GM23338 (cell line): Measurements from ENCODE around the gene SPDYE3. TPM values are rescaled to one million over a fixed set of nuclear protein-coding genes. Genes with fewer than 3 reads are reported as not detected.

ENCODE experiments used
- ATAC-seq: fragments of 200-7000 bp; cut with Tn5 transposase; 3 replicates; pipeline ENCODE4 v1.9.1; 2020
- DNase-seq: peaks from one replicate; pipeline ENCODE4 v3.0.0-alpha.2; 2015; ENCODE audit warnings: low spot score
- H2AFZ ChIP-seq: fragments of 200-600 bp; sonication (generic); 2 replicates; pipeline ENCODE4 v1.8.0; 2016; ENCODE audit warnings: antibody characterized with exemption, mild to moderate bottlenecking, moderate library complexity
- H3F3A ChIP-seq: fragments of 200-600 bp; sonication (generic); replicated peaks from 2 replicates; pipeline ENCODE4 v1.8.0; 2017; ENCODE audit warnings: antibody characterized with exemption, mixed run types, low read depth
- H3K27ac ChIP-seq: fragments of 200-600 bp; sonication (generic); 2 replicates; pipeline ENCODE4 v1.6.1; 2016; ENCODE audit warnings: low read depth
- H3K27me3 ChIP-seq: fragments of 200-600 bp; sonication (generic); 2 replicates; pipeline ENCODE4 v1.8.0; 2016; ENCODE audit warnings: mild to moderate bottlenecking, mixed run types, moderate library complexity; ENCODE audit not compliant: insufficient read depth
- H3K36me3 ChIP-seq: fragments of 200-600 bp; sonication (generic); 2 replicates; pipeline ENCODE4 v1.8.0; 2016; ENCODE audit warnings: mild to moderate bottlenecking; ENCODE audit not compliant: insufficient read depth
- H3K4me1 ChIP-seq: fragments of 200-600 bp; sonication (generic); 2 replicates; pipeline ENCODE4 v1.8.0; 2016; ENCODE audit warnings: mild to moderate bottlenecking, moderate library complexity; ENCODE audit not compliant: insufficient read depth
- H3K4me2 ChIP-seq: fragments of 200-600 bp; sonication (generic); 2 replicates; pipeline ENCODE4 v1.7.1; 2017; ENCODE audit warnings: mixed run types
- H3K4me3 ChIP-seq: fragments of 200-600 bp; sonication (generic); 2 replicates; pipeline ENCODE4 v1.6.1; 2016; ENCODE audit warnings: mixed run types
- H3K79me2 ChIP-seq: fragments of 200-600 bp; sonication (generic); replicated peaks from 2 replicates; pipeline ENCODE4 v1.8.0; 2017; ENCODE audit warnings: mild to moderate bottlenecking; ENCODE audit not compliant: insufficient read depth
- H3K9me2 ChIP-seq: fragments of 200-600 bp; sonication (generic); 2 replicates; pipeline ENCODE4 v1.8.0; 2017; ENCODE audit not compliant: insufficient read depth
- H4K20me1 ChIP-seq: fragments of 200-600 bp; sonication (generic); replicated peaks from 2 replicates; pipeline ENCODE4 v1.8.0; 2017; ENCODE audit warnings: mild to moderate bottlenecking; ENCODE audit not compliant: insufficient read depth
- H3K27ac Mint-ChIP-seq: 2 replicates; pipeline ENCODE4 v1.8.0; 2020; ENCODE audit warnings: inconsistent platforms, mild to moderate bottlenecking, moderate library complexity, mixed read lengths
- H3K27me3 Mint-ChIP-seq: 3 replicates; pipeline ENCODE4 v1.8.0; 2022; ENCODE audit warnings: low read depth, mild to moderate bottlenecking, moderate library complexity, mixed read lengths, inconsistent platforms; ENCODE audit not compliant: insufficient read depth, poor library complexity
- H3K36me3 Mint-ChIP-seq: 3 replicates; pipeline ENCODE4 v1.8.0; 2021; ENCODE audit warnings: low read depth, mild to moderate bottlenecking, inconsistent platforms, moderate library complexity, mixed read lengths
- H3K4me1 Mint-ChIP-seq: 3 replicates; pipeline ENCODE4 v1.8.0; 2020; ENCODE audit warnings: mild to moderate bottlenecking, inconsistent platforms, mixed read lengths
- H3K4me3 Mint-ChIP-seq: 3 replicates; pipeline ENCODE4 v1.8.0; 2021; ENCODE audit warnings: moderate library complexity, mild to moderate bottlenecking, inconsistent platforms, mixed read lengths
- H3K9me3 Mint-ChIP-seq: 3 replicates; pipeline ENCODE4 v1.8.0; 2020; ENCODE audit warnings: moderate library complexity, mild to moderate bottlenecking, inconsistent platforms, mixed read lengths
- CREB1 ChIP-seq: fragments of 250-450 bp; sonication (Bioruptor Pico); IDR thresholded peaks from 2 replicates; pipeline ENCODE4 v1.5.0; 2020; ENCODE audit warnings: low read depth, mild to moderate bottlenecking, moderate library complexity
- EZH2 ChIP-seq: fragments of 200-600 bp; sonication (generic); IDR thresholded peaks from one replicate; pipeline ENCODE4 v1.8.0; 2017; ENCODE audit warnings: antibody characterized with exemption, mild to moderate bottlenecking, low read depth; ENCODE audit not compliant: unreplicated experiment
- EZH2phosphoT487 ChIP-seq: fragments of 200-600 bp; sonication (generic); IDR thresholded peaks from one replicate; pipeline ENCODE4 v1.8.1; 2018; ENCODE audit warnings: antibody characterized with exemption; ENCODE audit not compliant: unreplicated experiment
- NANOG ChIP-seq: IDR thresholded peaks from 2 replicates; pipeline ENCODE4 v1.6.1; 2016; ENCODE audit warnings: antibody characterized with exemption, borderline replicate concordance
- POLR2AphosphoS5 ChIP-seq: IDR thresholded peaks from 2 replicates; pipeline ENCODE4 v1.6.1; 2016; ENCODE audit warnings: antibody characterized with exemption, low read depth
- STAT1 ChIP-seq: IDR thresholded peaks from one replicate; pipeline ENCODE4 v1.6.1; 2016; ENCODE audit warnings: antibody characterized with exemption; ENCODE audit not compliant: unreplicated experiment
- ZNF331 ChIP-seq: fragments of 250-450 bp; sonication (Bioruptor Pico); IDR thresholded peaks from 2 replicates; pipeline ENCODE4 v1.5.0; 2020; ENCODE audit warnings: low read depth, mild to moderate bottlenecking, moderate library complexity
- polyA plus RNA-seq: library from polyadenylated mRNA; unstranded; fragments of >200 nt; fragmentation: Nextera tagmentation; extraction: Ambion mirVana; gene quantifications from 2 replicates; pipeline ENCODE4 v1.2.1, GENCODE V29; 2016
- total RNA-seq: library from RNA; depleted of rRNA; stranded (reverse); fragments of >200 nt; shearing (Covaris generic); gene quantifications from 2 replicates; pipeline ENCODE4 v1.2.3, GENCODE V29; 2014
- TF ChIP-seq, protein P1 (sequence below), 2 experiments: fragments of 200-600 bp in 1 of 2; sonication (generic) in 1 of 2; conservative IDR thresholded peaks; 2 replicates each; pipeline versions ENCODE4 v1.5.1 to v1.6.1; 2016 to 2017; ENCODE audit warnings: antibody characterized with exemption in 2 of 2, low read depth in 2 of 2, mild to moderate bottlenecking in 2 of 2, moderate library complexity in 1 of 2
- TF ChIP-seq, protein P2 (sequence below): IDR thresholded peaks from 2 replicates; pipeline ENCODE4 v1.6.1; 2016; ENCODE audit warnings: antibody characterized with exemption
- TF ChIP-seq, protein P3 (sequence below): fragments of 250-450 bp; sonication (Bioruptor Pico); IDR thresholded peaks from 2 replicates; pipeline ENCODE4 v1.5.0; 2020; ENCODE audit warnings: mild to moderate bottlenecking, moderate library complexity

SPDYE3 gene
- total and polyA plus RNA-seq, 2 experiments from 2014 or later: 3.6 TPM; not detected in 1

DNA sequence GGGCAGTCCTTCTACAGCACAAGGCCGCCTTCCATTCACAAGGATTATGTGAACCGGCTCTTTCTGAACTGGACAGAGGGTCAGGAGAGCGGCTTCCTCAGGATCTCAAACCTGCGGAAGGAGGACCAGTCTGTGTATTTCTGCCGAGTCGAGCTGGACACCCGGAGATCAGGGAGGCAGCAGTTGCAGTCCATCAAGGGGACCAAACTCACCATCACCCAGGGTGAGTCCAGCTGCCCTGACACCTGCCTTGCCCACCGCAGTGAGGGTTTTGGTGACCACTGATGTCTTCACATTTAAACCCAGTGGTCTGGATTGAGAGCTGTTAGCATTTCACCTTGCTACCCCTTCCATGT, 51.3 kb downstream of the SPDYE3 start:
- no peaks in the 10 kb centered on the region for H3K79me2 ChIP-seq
- H3K27me3 ChIP-seq: no peaks in the 10 kb centered on the region
- Mint-ChIP-seq H3K4me1 (no peaks in the 10 kb centered on the region), H3K4me3 (no peak overlapping the region), H3K36me3 (peaks cover 82% of the 10 kb centered on the region), H3K27ac (no peak overlapping the region), H3K27me3 (peaks cover 6% of the 10 kb centered on the region), H3K9me3 (no peaks in the 10 kb centered on the region)
- H3K4me3 ChIP-seq: no peak overlapping the region
- TF ChIP-seq NANOG: no peak
- no peak for TF ChIP-seq EZH2
- no peak for TF ChIP-seq STAT1
- no peak for TF ChIP-seq CREB1
- ATAC-seq (no peak), DNase-seq (no peak)
- H3K4me1 ChIP-seq: no peaks in the 10 kb centered on the region
- no peaks in the 10 kb centered on the region; the same call in 1 of the 2 replicates for H4K20me1 ChIP-seq
- H2AFZ ChIP-seq: no peak overlapping the region
- H3F3A ChIP-seq: no peaks in the 10 kb centered on the region
- no peak overlapping the region for H3K4me2 ChIP-seq
- H3K27ac ChIP-seq: no peak overlapping the region
- peaks cover 31% of the 10 kb centered on the region for H3K36me3 ChIP-seq
- H3K9me2 ChIP-seq: no peaks in the 10 kb centered on the region

DNA sequence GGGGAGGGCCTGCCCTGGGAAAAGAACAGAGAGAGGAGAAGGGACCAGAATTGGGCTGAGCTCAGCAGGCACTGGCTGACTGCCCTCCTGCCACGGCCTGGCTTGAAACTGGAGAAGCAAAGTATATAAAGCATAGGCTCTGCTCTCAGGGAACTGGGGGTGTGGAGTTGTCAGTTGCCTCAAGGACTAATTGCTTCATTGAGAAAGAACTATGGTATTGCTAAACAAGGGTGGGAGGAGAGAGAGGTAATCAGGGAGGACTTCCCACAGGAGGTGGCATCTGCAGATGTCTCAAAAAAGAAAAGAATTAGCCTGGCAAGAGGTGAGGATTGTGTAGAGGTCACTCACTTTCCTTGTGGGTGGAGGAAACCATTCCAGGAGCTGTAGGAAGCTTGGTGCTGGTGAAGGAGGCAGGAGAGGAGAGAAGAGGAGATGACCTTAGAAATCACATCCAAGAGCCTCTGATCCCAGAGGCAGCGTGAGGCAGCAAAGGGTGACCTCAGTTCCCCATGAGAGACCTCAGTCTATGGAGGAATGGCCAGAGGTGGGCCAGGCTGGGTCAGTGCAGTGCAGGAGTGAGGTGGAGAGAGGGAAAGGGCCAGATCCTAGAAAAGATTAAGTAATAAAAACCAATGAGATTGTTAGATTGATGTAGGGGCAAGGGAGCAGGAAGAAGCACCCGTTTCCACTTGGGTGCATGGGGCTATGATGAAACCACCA, 52.8 kb downstream of the SPDYE3 start:
- H3K4me1 Mint-ChIP-seq: no peaks in the 10 kb centered on the region
- no peak overlapping the region for H3K27ac Mint-ChIP-seq
- TF ChIP-seq, protein P1, sequence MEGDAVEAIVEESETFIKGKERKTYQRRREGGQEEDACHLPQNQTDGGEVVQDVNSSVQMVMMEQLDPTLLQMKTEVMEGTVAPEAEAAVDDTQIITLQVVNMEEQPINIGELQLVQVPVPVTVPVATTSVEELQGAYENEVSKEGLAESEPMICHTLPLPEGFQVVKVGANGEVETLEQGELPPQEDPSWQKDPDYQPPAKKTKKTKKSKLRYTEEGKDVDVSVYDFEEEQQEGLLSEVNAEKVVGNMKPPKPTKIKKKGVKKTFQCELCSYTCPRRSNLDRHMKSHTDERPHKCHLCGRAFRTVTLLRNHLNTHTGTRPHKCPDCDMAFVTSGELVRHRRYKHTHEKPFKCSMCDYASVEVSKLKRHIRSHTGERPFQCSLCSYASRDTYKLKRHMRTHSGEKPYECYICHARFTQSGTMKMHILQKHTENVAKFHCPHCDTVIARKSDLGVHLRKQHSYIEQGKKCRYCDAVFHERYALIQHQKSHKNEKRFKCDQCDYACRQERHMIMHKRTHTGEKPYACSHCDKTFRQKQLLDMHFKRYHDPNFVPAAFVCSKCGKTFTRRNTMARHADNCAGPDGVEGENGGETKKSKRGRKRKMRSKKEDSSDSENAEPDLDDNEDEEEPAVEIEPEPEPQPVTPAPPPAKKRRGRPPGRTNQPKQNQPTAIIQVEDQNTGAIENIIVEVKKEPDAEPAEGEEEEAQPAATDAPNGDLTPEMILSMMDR (conservative IDR thresholded peaks at IDR 0.05; ENCODE audit: low read depth in 2 of 2): no peak
- no peak for TF ChIP-seq STAT1
- no peak for TF ChIP-seq EZH2phosphoT487
- no peak for TF ChIP-seq POLR2AphosphoS5
- TF ChIP-seq ZNF331 (CRISPR knock-in tag): no peak
- TF ChIP-seq, protein P2, sequence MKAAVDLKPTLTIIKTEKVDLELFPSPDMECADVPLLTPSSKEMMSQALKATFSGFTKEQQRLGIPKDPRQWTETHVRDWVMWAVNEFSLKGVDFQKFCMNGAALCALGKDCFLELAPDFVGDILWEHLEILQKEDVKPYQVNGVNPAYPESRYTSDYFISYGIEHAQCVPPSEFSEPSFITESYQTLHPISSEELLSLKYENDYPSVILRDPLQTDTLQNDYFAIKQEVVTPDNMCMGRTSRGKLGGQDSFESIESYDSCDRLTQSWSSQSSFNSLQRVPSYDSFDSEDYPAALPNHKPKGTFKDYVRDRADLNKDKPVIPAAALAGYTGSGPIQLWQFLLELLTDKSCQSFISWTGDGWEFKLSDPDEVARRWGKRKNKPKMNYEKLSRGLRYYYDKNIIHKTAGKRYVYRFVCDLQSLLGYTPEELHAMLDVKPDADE: no peak
- no peak for TF ChIP-seq CREB1
- TF ChIP-seq NANOG: no peak
- TF ChIP-seq, protein P3, sequence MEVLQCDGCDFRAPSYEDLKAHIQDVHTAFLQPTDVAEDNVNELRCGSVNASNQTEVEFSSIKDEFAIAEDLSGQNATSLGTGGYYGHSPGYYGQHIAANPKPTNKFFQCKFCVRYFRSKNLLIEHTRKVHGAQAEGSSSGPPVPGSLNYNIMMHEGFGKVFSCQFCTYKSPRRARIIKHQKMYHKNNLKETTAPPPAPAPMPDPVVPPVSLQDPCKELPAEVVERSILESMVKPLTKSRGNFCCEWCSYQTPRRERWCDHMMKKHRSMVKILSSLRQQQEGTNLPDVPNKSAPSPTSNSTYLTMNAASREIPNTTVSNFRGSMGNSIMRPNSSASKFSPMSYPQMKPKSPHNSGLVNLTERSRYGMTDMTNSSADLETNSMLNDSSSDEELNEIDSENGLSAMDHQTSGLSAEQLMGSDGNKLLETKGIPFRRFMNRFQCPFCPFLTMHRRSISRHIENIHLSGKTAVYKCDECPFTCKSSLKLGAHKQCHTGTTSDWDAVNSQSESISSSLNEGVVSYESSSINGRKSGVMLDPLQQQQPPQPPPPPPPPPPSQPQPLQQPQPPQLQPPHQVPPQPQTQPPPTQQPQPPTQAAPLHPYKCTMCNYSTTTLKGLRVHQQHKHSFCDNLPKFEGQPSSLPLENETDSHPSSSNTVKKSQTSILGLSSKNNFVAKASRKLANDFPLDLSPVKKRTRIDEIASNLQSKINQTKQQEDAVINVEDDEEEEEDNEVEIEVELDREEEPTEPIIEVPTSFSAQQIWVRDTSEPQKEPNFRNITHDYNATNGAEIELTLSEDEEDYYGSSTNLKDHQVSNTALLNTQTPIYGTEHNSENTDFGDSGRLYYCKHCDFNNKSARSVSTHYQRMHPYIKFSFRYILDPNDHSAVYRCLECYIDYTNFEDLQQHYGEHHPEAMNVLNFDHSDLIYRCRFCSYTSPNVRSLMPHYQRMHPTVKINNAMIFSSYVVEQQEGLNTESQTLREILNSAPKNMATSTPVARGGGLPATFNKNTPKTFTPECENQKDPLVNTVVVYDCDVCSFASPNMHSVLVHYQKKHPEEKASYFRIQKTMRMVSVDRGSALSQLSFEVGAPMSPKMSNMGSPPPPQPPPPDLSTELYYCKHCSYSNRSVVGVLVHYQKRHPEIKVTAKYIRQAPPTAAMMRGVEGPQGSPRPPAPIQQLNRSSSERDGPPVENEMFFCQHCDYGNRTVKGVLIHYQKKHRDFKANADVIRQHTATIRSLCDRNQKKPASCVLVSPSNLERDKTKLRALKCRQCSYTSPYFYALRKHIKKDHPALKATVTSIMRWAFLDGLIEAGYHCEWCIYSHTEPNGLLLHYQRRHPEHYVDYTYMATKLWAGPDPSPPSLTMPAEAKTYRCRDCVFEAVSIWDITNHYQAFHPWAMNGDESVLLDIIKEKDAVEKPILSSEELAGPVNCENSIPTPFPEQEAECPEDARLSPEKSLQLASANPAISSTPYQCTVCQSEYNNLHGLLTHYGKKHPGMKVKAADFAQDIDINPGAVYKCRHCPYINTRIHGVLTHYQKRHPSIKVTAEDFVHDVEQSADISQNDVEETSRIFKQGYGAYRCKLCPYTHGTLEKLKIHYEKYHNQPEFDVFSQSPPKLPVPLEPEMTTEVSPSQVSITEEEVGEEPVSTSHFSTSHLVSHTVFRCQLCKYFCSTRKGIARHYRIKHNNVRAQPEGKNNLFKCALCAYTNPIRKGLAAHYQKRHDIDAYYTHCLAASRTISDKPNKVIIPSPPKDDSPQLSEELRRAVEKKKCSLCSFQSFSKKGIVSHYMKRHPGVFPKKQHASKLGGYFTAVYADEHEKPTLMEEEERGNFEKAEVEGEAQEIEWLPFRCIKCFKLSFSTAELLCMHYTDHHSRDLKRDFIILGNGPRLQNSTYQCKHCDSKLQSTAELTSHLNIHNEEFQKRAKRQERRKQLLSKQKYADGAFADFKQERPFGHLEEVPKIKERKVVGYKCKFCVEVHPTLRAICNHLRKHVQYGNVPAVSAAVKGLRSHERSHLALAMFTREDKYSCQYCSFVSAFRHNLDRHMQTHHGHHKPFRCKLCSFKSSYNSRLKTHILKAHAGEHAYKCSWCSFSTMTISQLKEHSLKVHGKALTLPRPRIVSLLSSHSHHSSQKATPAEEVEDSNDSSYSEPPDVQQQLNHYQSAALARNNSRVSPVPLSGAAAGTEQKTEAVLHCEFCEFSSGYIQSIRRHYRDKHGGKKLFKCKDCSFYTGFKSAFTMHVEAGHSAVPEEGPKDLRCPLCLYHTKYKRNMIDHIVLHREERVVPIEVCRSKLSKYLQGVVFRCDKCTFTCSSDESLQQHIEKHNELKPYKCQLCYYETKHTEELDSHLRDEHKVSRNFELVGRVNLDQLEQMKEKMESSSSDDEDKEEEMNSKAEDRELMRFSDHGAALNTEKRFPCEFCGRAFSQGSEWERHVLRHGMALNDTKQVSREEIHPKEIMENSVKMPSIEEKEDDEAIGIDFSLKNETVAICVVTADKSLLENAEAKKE (CRISPR knock-in tag): no peak

More for the DNA sequence above, 52.8 kb downstream of the SPDYE3 start:
- no peaks in the 10 kb centered on the region for H3F3A ChIP-seq
- no peak for DNase-seq
- no peaks in the 10 kb centered on the region for H3K79me2 ChIP-seq
- H3K4me1 ChIP-seq: no peaks in the 10 kb centered on the region
- no peaks in the 10 kb centered on the region for H3K9me3 Mint-ChIP-seq
- no peaks in the 10 kb centered on the region for H3K27me3 ChIP-seq
- ATAC-seq: no peak
- no peak overlapping the region for H3K4me2 ChIP-seq
- no peak overlapping the region for H3K4me3 Mint-ChIP-seq
- no peaks in the 10 kb centered on the region for H3K9me2 ChIP-seq
- H4K20me1 ChIP-seq: no peaks in the 10 kb centered on the region; the same call in 1 of the 2 replicates
- peaks cover 22% of the 10 kb centered on the region for H3K36me3 ChIP-seq
- H3K4me3 ChIP-seq: no peak overlapping the region
- peaks cover 85% of the 10 kb centered on the region for H3K36me3 Mint-ChIP-seq
- H3K27ac ChIP-seq: no peak overlapping the region
- peaks cover 8% of the 10 kb centered on the region for H3K27me3 Mint-ChIP-seq
- no peak overlapping the region for H2AFZ ChIP-seq
